Activated CD8-positive, alpha-beta T cell treated with anti-CD3 and anti-CD28 coated beads for 36 hours (primary cell): Measurements from ENCODE around the gene FHIP1B. TPM values are rescaled to one million over a fixed set of nuclear protein-coding genes. Genes with fewer than 3 reads are reported as not detected.
"Not testable (repeated sequence)": the region's sequence is repeated elsewhere in the genome, so short reads cannot be mapped to it uniquely, and the experiment has no call there.

Experiments used
- ATAC-seq: fragments of 200-7000 bp; cut with Tn5 transposase; one replicate; pipeline ENCODE4 v1.10.0; 2021; ENCODE audit warnings: mild to moderate bottlenecking, moderate library complexity
- CTCF ChIA-PET: fragments of 350-600 bp; sonication (Branson Sonifier 250); formaldehyde crosslinking; loops from one replicate; lab custom pipeline; 2021; ENCODE audit warnings: antibody characterized with exemption; lab: Charles Lee
- POLR2A ChIA-PET: fragments of 350-600 bp; sonication (Branson Sonifier 250); formaldehyde crosslinking; loops from one replicate; lab custom pipeline; 2021; ENCODE audit warnings: antibody characterized with exemption; lab: Charles Lee
- DNase-seq: peaks from one replicate; pipeline ENCODE4 v3.0.0-alpha.2; 2020
- H3K27ac Mint-ChIP-seq: one replicate; pipeline ENCODE4 v1.8.0; 2021; ENCODE audit warnings: mild to moderate bottlenecking, mixed read lengths
- H3K27me3 Mint-ChIP-seq: one replicate; pipeline ENCODE4 v1.8.0; 2021; ENCODE audit warnings: mixed read lengths
- H3K36me3 Mint-ChIP-seq: one replicate; pipeline ENCODE4 v1.8.0; 2021; ENCODE audit warnings: low read depth, mixed read lengths
- H3K4me1 Mint-ChIP-seq: one replicate; pipeline ENCODE4 v1.8.0; 2021; ENCODE audit warnings: low read depth, mixed read lengths
- H3K4me3 Mint-ChIP-seq: one replicate; pipeline ENCODE4 v1.8.0; 2021; ENCODE audit warnings: mild to moderate bottlenecking, moderate library complexity, mixed read lengths
- H3K9me3 Mint-ChIP-seq: one replicate; pipeline ENCODE4 v1.8.0; 2021; ENCODE audit warnings: mixed read lengths
- intact Hi-C: fragments of 100-400 bp; cut with micrococcal nuclease; formaldehyde crosslinking; loops from one replicate; pipeline ENCODE4 v1.10.0; 2022
- total RNA-seq, 2 experiments: library from RNA; stranded (reverse); gene quantifications; one replicate each; pipeline ENCODE4 v1.2.3, GENCODE V29; 2021
- TF ChIP-seq, protein P1 (sequence below): fragments of 200-600 bp; IDR thresholded peaks from one replicate; pipeline ENCODE4 v1.8.0; 2022; ENCODE audit warnings: antibody characterized with exemption, mild to moderate bottlenecking

The FHIP1B gene
- total RNA-seq: 10 to 100 TPM; 14.9 to 15.1 TPM

DNA sequence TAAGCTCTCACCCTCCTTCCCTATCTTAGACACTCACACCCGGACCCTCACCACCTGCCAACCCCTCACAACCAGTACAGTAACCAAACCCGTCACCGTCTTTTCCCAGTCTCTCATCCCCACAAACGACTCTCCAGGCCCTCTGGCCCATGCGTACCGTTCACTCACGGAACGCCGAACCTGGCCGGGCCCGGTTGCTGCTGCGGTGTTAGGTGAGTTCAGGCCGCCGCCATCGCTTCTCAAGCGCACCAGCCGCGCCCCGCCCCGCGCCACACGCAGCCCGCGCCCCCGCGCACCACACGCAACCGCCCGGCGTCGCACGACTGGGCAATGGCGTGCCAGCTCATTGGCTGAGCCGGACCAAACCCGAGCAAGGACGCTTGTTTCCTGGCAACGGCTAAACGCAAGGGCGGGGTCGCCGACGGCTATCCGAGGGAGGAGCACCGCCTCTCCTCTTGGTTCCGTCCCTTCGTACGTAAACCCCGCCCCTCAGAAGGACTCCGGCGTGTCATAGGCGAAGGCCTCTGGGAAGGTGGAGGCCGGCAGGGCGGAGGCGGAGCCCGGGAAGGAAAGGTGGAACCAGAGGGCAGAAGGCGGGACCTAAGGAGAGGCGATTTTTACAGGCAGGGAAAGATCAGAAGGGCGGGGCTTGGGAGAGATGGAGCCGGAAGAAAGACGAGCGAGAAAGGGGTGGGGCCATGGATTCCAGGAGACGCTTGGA is at the start of gene FHIP1B:
Gene FHIP1B (minus strand): TSS at position 250 of the 721 bp plus-strand sequence. CDS start 10,120 bp downstream, outside the sequence.
- no peaks in the 10 kb centered on the region for H3K36me3 Mint-ChIP-seq
- H3K27me3 Mint-ChIP-seq: no peaks in the 10 kb centered on the region
- intact Hi-C loops: no loop called here
- ATAC-seq (peak; percentile 94), DNase-seq (peak; percentile 100)
- ChIA-PET CTCF (interaction anchor here (0.8 to 6.1 kb wide), 6 partner anchors 17 to 128 kb away, joined by 3 to 45 read pairs (median 11); no protein-coding TSS in a partner anchor), POLR2A (interaction anchor here (0.7 kb wide), 2 partner anchors 32 to 168 kb away, joined by 3 to 4 read pairs; no protein-coding TSS in a partner anchor)
- H3K9me3 Mint-ChIP-seq: no peaks in the 10 kb centered on the region
- TF ChIP-seq, protein P1, sequence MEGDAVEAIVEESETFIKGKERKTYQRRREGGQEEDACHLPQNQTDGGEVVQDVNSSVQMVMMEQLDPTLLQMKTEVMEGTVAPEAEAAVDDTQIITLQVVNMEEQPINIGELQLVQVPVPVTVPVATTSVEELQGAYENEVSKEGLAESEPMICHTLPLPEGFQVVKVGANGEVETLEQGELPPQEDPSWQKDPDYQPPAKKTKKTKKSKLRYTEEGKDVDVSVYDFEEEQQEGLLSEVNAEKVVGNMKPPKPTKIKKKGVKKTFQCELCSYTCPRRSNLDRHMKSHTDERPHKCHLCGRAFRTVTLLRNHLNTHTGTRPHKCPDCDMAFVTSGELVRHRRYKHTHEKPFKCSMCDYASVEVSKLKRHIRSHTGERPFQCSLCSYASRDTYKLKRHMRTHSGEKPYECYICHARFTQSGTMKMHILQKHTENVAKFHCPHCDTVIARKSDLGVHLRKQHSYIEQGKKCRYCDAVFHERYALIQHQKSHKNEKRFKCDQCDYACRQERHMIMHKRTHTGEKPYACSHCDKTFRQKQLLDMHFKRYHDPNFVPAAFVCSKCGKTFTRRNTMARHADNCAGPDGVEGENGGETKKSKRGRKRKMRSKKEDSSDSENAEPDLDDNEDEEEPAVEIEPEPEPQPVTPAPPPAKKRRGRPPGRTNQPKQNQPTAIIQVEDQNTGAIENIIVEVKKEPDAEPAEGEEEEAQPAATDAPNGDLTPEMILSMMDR: no peak
- peaks cover 39% of the 10 kb centered on the region for H3K4me1 Mint-ChIP-seq
- peak within 1 kb of the TSS; percentile 93 for H3K4me3 Mint-ChIP-seq
- peak within 1 kb of the TSS; percentile 94 for H3K27ac Mint-ChIP-seq

DNA sequence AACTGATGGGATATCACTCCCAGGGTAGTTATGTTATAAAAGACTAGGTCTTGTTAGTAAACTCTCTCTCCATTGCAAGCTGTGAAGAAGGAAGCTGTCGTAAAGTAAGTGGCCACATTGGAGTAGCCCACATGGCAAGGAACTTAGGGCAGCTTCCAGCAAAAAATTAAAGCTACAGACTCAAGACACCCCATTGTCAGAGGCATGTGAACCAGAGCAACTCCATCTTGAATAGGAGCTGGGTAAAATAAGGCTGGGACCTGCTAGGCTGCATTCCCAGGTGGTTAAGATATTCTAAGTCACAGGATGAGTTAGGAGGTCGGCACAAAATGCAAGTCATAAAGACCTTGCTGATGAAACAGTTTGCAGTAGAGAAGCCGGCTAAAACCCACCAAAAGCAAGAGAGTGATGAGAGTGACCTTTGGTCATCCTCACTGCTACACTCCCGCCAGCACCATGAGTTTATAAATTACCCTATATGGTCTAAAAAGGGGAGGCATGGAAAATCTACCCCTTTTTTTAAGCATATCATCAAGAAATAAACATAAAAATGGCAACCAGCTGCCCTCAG is 49.1 kb upstream of the FHIP1B start:
- CTCF ChIA-PET: interaction anchor here (0.9 to 2.9 kb wide), 3 partner anchors 70 to 261 kb away, joined by 3 to 11 read pairs (median 4); no protein-coding TSS in a partner anchor

DNA sequence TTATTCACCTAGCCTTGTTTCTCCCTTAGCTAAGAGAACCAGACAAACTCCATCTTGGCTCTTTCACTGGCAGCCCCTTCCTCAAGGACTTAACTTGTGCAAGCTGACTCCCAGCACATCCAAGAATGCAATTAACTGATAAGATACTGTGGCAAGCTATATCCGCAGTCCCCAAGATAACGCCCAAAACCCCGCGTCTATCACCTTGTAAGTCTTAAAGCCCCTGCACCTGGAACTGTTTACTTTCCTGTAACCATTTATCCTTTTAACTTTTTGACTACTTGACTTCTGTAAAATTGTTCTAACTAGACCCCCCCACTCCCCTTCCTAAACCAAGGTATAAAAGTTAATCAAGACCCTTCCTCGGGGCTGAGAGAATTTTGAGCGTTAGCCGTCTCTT is 46.4 kb upstream of the FHIP1B start:
- H3K27ac Mint-ChIP-seq, ATAC-seq, H3K36me3 Mint-ChIP-seq, H3K4me3 Mint-ChIP-seq, DNase-seq, H3K9me3 Mint-ChIP-seq, H3K4me1 Mint-ChIP-seq, POLR2A ChIA-PET, intact Hi-C loops: not testable (repeated sequence)
- H3K27me3 Mint-ChIP-seq: peaks cover 50% of the 10 kb centered on the region
- CTCF ChIA-PET: interaction anchor here (1.2 kb wide), 1 partner anchor 8 kb away, joined by 3 read pairs; no protein-coding TSS in a partner anchor

More for the DNA sequence above, 49.1 kb upstream of the FHIP1B start:
- Mint-ChIP-seq H3K4me1 (no peaks in the 10 kb centered on the region), H3K27ac (no peak overlapping the region), H3K27me3 (peaks cover 42% of the 10 kb centered on the region), H3K36me3 (no peaks in the 10 kb centered on the region), H3K4me3 (no peak overlapping the region), H3K9me3 (no peaks in the 10 kb centered on the region)
- TF ChIP-seq, protein P1: no peak
- ATAC-seq (no peak), DNase-seq (no peak)
- POLR2A ChIA-PET: interaction anchor here (1.0 kb wide), 1 partner anchor 36 kb away, joined by 4 read pairs; the partner anchor contains the start of gene CAVIN3
- intact Hi-C loops: no loop called here

DNA sequence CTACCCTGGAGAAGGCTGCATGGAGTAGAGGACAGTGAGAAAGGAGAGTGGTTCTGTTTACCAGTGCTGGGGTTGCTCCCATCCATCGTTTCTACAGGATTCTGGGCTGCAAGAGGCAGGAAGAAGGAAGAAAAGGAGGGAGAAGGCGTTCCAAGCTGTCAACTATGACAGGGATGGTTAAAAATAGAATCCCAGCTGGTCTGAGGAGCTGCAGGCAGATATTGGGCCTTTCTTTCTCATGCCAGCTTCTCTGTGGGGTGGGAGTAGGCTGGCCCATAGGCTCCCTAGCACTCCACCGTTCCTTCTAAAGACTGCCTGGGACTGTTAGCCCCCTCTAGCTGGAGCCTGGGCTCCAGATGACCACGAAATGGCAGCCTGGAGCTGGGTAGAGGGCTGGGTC is 38.8 kb upstream of the FHIP1B start:
- no peak for DNase-seq
- ChIA-PET POLR2A (interaction anchor here (0.9 kb wide), 1 partner anchor 28 kb away, joined by 3 read pairs; no protein-coding TSS in a partner anchor), CTCF (interaction anchor here (1.0 to 2.0 kb wide), 3 partner anchors 80 to 171 kb away, joined by 3 to 9 read pairs (median 3); no protein-coding TSS in a partner anchor)
- no peak for ATAC-seq
- Mint-ChIP-seq H3K27ac (no peak overlapping the region), H3K9me3 (no peaks in the 10 kb centered on the region), H3K4me1 (no peaks in the 10 kb centered on the region), H3K27me3 (peaks cover 35% of the 10 kb centered on the region), H3K4me3 (no peak overlapping the region), H3K36me3 (no peaks in the 10 kb centered on the region)
- intact Hi-C loops: no loop called here
- TF ChIP-seq, protein P1: no peak

DNA sequence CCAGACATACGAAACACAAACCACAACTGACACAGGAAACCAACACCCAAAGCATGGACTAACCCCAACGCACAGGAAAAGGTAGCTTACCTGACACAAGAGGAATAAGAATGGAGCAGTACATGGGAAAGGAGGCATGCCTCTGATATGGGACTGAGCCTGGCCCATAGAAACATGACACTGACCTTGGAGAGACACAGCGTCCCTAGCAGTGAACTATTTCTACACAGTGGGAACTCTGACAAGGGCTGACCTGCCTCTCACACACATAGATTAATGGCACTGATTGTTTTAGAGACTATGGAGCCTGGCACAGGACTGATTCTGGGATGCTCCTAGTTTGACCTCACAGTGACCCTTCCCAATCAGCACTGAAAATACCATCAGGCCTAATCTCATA is 37.2 kb upstream of the FHIP1B start:
- Mint-ChIP-seq H3K27ac (no peak overlapping the region), H3K9me3 (no peaks in the 10 kb centered on the region), H3K4me1 (no peaks in the 10 kb centered on the region), H3K4me3 (no peak overlapping the region), H3K36me3 (no peaks in the 10 kb centered on the region), H3K27me3 (peaks cover 23% of the 10 kb centered on the region)
- no peak for ATAC-seq
- ChIA-PET CTCF (interaction anchor here (1.8 kb wide), 1 partner anchor 82 kb away, joined by 4 read pairs; no protein-coding TSS in a partner anchor), POLR2A (no interaction called here)
- no peak for DNase-seq
- intact Hi-C loops: no loop called here
- TF ChIP-seq, protein P1: no peak
